Transverse colon (tissue), 4 donors: ENCODE measurements around the gene PBX3.

Experiments used
- CTCF ChIP-seq, 5 experiments: fragments of 200-600 bp in 3 of 5; fragments of 450-650 bp in 2 of 5; sonication (generic) in 3 of 5; IDR thresholded peaks; 1 replicate in 2 of 5; 2 replicates in 3 of 5; pipeline ENCODE4 v1.5.1; 2016 to 2017; ENCODE audit warnings: antibody characterized with exemption in 5 of 5, inconsistent platforms in 3 of 5, mild to moderate bottlenecking in 2 of 5, moderate library complexity in 1 of 5
- EP300 ChIP-seq: sonication (generic); formaldehyde crosslinking; IDR thresholded peaks from one replicate; pipeline ENCODE4 v1.6.1; 2017; ENCODE audit warnings: antibody characterized with exemption, low read depth
- POLR2A ChIP-seq: fragments of 450-650 bp; IDR thresholded peaks from one replicate; pipeline ENCODE4 v1.6.1; 2016; ENCODE audit warnings: antibody characterized with exemption, mild to moderate bottlenecking, moderate library complexity
- POLR2AphosphoS5 ChIP-seq, 3 donors: sonication (generic); formaldehyde crosslinking; IDR thresholded peaks; one replicate each; pipeline ENCODE4 v1.6.1; 2016; ENCODE audit warnings: antibody characterized with exemption in 3 of 3

DNA sequence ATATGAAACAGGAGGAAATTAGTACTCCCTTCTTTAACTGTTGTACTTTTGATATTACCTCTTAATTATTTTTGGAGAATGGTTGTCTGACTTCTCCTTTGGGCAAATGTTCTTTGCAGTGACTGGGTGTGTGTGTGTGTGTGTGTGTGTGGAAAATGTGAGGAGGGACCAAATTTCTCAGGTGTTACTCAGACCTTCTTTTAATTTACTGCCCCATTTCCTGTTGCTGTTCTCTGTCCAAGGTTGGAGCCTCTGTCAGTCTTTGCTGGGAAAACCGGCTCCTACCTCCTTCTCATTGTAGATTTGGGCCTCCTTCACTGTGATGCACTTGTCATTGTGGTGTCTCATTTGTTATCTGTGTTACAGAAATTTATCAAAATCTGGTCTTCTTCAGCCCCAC, 68.4 kb downstream of the PBX3 start:
- no peak for TF ChIP-seq CTCF (IDR thresholded peaks at IDR 0.05)
- no peak for TF ChIP-seq EP300
- no peak for TF ChIP-seq POLR2AphosphoS5 (IDR thresholded peaks at IDR 0.05)
- no peak for TF ChIP-seq POLR2A
